ENCODE measurements around the gene FAM89A. TPM values are rescaled to one million over a fixed set of nuclear protein-coding genes. Genes with fewer than 3 reads are reported as not detected.

Gene FAM89A
- polyA plus RNA-seq, 1 donor (not counting 4 experiments of a cell fraction or from before 2014, with no cell fraction given), result 32.3 TPM

- no peaks in the 10 kb centered on the region for H3K9me1 ChIP-seq (ENCODE audit: control insufficient read depth, extremely low read depth, insufficient read depth, low read length)
- no peak for TF ChIP-seq EZH2 (IDR thresholded peaks at IDR 0.05; ENCODE audit: low read length)
- TF ChIP-seq CTCF (optimal IDR thresholded peaks at IDR 0.05 in 1 of 3, IDR thresholded peaks at IDR 0.05 in 1 of 3, conservative IDR thresholded peaks at IDR 0.05 in 1 of 3; ENCODE audit: extremely low read depth in 1 of 3, insufficient read depth in 2 of 3, low read length in 3 of 3), result no peak
- H3K27me3 ChIP-seq (ENCODE audit: control insufficient read depth, extremely low read depth, insufficient read depth, low read length), result no peaks in the 10 kb centered on the region
- H3K4me1 ChIP-seq (ENCODE audit: control insufficient read depth, extremely low read depth, insufficient read depth, low read length), result peaks cover 5% of the 10 kb centered on the region
- H3K79me2 ChIP-seq (ENCODE audit: control insufficient read depth, insufficient read depth, low read length), result no peaks in the 10 kb centered on the region
- DNase-seq (ENCODE audit: low read depth, low spot score), result no peak
- no peak overlapping the region for H3K4me3 ChIP-seq (ENCODE audit: control insufficient read depth in 2 of 3, extremely low read depth in 1 of 3, insufficient read depth in 2 of 3, low read depth in 1 of 3, low read length in 3 of 3)
- no peak overlapping the region for H3K9ac ChIP-seq (ENCODE audit: control insufficient read depth, extremely low read depth, insufficient read depth, low read length)
- H2AFZ ChIP-seq (ENCODE audit: control insufficient read depth, low read length), result no peak overlapping the region
- no peaks in the 10 kb centered on the region for H4K20me1 ChIP-seq (ENCODE audit: control insufficient read depth, extremely low read depth, insufficient read depth, low read length)
- no peaks in the 10 kb centered on the region for H3K36me3 ChIP-seq (ENCODE audit: control insufficient read depth in 2 of 2, extremely low read depth in 1 of 2, insufficient read depth in 2 of 2, low read length in 2 of 2)
- H3K4me2 ChIP-seq (ENCODE audit: control insufficient read depth, extremely low read depth, insufficient read depth, low read depth, low read length), result no peak overlapping the region
- FAIRE-seq, result no peak
- no peak overlapping the region for H3K27ac ChIP-seq (ENCODE audit: control insufficient read depth, insufficient read depth, low read length)
- H3K9me3 ChIP-seq (ENCODE audit: control insufficient read depth, low read depth, low read length), result no peaks in the 10 kb centered on the region
- dilution Hi-C loops (cut with MboI; ENCODE audit: extremely low pct_ligation_motif_present, low sequenced_read_pairs), result no loop called here
Observed at GRCh38 chr1:231063331-231063730, 23.3 kb upstream of the FAM89A start.

DNA sequence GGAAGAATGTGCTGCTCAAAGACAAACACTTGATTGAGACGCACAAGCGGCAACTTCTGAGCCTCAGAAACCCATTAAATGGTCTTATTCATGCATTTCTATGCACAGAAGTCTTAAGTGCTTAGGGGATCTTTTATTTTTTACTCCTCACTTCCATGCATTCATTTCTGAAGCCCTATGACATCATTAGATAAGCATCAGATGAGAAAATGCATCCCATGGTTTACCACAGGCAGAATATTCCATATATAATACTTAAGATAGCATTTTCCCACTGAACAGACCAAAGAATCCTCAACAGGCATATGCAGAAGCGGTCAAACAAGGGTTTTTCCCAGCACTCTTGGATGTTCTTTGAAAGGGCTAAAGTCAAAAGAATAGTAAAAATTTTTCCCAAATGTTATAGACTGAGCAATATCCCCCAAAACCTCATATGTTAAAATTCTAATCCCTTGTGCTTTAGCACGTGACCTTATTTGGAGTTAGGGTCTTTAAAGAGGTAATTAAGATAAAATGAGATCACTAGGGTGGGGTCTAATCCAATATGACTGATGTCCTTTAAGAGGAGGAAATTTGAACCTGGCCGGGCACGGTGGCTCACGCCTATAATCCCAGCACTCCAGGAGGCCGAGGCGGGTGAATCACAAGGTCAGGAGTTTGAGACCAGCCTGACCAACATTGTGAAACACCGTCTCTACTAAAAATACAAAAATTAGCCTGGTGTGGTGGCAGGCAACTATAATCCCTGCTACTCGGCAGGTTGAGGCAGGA is 22.6 kb upstream of the FAM89A start:
- TF ChIP-seq CTCF (optimal IDR thresholded peaks at IDR 0.05 in 1 of 3, IDR thresholded peaks at IDR 0.05 in 1 of 3, conservative IDR thresholded peaks at IDR 0.05 in 1 of 3; ENCODE audit: extremely low read depth in 1 of 3, insufficient read depth in 2 of 3, low read length in 3 of 3) (no peak), EZH2 (IDR thresholded peaks at IDR 0.05; ENCODE audit: low read length) (no peak)
- no peak overlapping the region for H3K4me2 ChIP-seq (ENCODE audit: control insufficient read depth, extremely low read depth, insufficient read depth, low read depth, low read length)
- H3K9ac ChIP-seq (ENCODE audit: control insufficient read depth, extremely low read depth, insufficient read depth, low read length), result no peak overlapping the region
- H3K27ac ChIP-seq (ENCODE audit: control insufficient read depth, insufficient read depth, low read length), result no peak overlapping the region
- dilution Hi-C loops (cut with MboI; ENCODE audit: extremely low pct_ligation_motif_present, low sequenced_read_pairs), result no loop called here
- no peaks in the 10 kb centered on the region for H3K9me1 ChIP-seq (ENCODE audit: control insufficient read depth, extremely low read depth, insufficient read depth, low read length)
- H2AFZ ChIP-seq (ENCODE audit: control insufficient read depth, low read length), result no peak overlapping the region
- peaks cover 5% of the 10 kb centered on the region for H3K4me1 ChIP-seq (ENCODE audit: control insufficient read depth, extremely low read depth, insufficient read depth, low read length)
- FAIRE-seq (no peak), DNase-seq (ENCODE audit: low read depth, low spot score) (no peak)
- no peaks in the 10 kb centered on the region for H3K27me3 ChIP-seq (ENCODE audit: control insufficient read depth, extremely low read depth, insufficient read depth, low read length)
- H3K9me3 ChIP-seq (ENCODE audit: control insufficient read depth, low read depth, low read length), result no peaks in the 10 kb centered on the region
- H3K4me3 ChIP-seq (ENCODE audit: control insufficient read depth in 2 of 3, extremely low read depth in 1 of 3, insufficient read depth in 2 of 3, low read depth in 1 of 3, low read length in 3 of 3), result no peak overlapping the region
- no peaks in the 10 kb centered on the region for H3K79me2 ChIP-seq (ENCODE audit: control insufficient read depth, insufficient read depth, low read length)
- H4K20me1 ChIP-seq (ENCODE audit: control insufficient read depth, extremely low read depth, insufficient read depth, low read length), result no peaks in the 10 kb centered on the region
- no peaks in the 10 kb centered on the region for H3K36me3 ChIP-seq (ENCODE audit: control insufficient read depth in 2 of 2, extremely low read depth in 1 of 2, insufficient read depth in 2 of 2, low read length in 2 of 2)

All from keratinocyte (primary cell).